Progenitor cell of endocrine pancreas (in vitro differentiated cells): ENCODE measurements around the gene ZBTB46. TPM values are rescaled to one million over a fixed set of nuclear protein-coding genes. Genes with fewer than 3 reads are reported as not detected.

ENCODE experiments used
- DNase-seq: peaks from one replicate; pipeline ENCODE4 v3.0.0; 2021; ENCODE audit warnings: low spot score; ENCODE audit not compliant: unreplicated experiment
- H3K27ac Mint-ChIP-seq: 2 replicates; pipeline ENCODE4 v1.8.0; 2021; ENCODE audit warnings: mild to moderate bottlenecking, moderate library complexity, mixed read lengths
- H3K27me3 Mint-ChIP-seq: 2 replicates; pipeline ENCODE4 v1.8.0; 2021; ENCODE audit warnings: mixed read lengths
- H3K36me3 Mint-ChIP-seq: 2 replicates; pipeline ENCODE4 v1.8.0; 2022; ENCODE audit warnings: mixed read lengths; ENCODE audit not compliant: insufficient read depth
- H3K4me1 Mint-ChIP-seq: 2 replicates; pipeline ENCODE4 v1.8.0; 2021; ENCODE audit warnings: low read depth, mixed read lengths
- H3K4me3 Mint-ChIP-seq: 2 replicates; pipeline ENCODE4 v1.8.0; 2021; ENCODE audit warnings: low read depth, mild to moderate bottlenecking, moderate library complexity, mixed read lengths
- H3K9me3 Mint-ChIP-seq: 2 replicates; pipeline ENCODE4 v1.8.0; 2021; ENCODE audit warnings: low read depth, mixed read lengths
- CTCF ChIP-seq: fragments of 200-600 bp; sonication (generic); IDR thresholded peaks from one replicate; pipeline ENCODE4 v1.5.0; 2021; ENCODE audit warnings: antibody characterized with exemption, mild to moderate bottlenecking; ENCODE audit not compliant: unreplicated experiment
- total RNA-seq: library from RNA; stranded (reverse); gene quantifications from 2 replicates; pipeline ENCODE4 v1.2.1, GENCODE V29; 2021

ZBTB46 gene
- total RNA-seq, 1 donor from 2014 or later, result 31.2 TPM

- peak overlapping the region; percentile 85 for H3K4me3 Mint-ChIP-seq
- DNase-seq, result peak; percentile 12
- peak overlapping the region; percentile 78 for H3K27ac Mint-ChIP-seq
- peaks cover 11% of the 10 kb centered on the region for H3K4me1 Mint-ChIP-seq
- H3K36me3 Mint-ChIP-seq, result peaks cover 22% of the 10 kb centered on the region
- H3K9me3 Mint-ChIP-seq, result peaks cover under 1% of the 10 kb centered on the region
- H3K27me3 Mint-ChIP-seq, result no peaks in the 10 kb centered on the region
- TF ChIP-seq CTCF, result peak; percentile 47
These were observed 124.1 kb downstream of the ZBTB46 start for GRCh38 chr20:63706852-63707557.

GRCh38 chr20:63706027-63706695 lies 124.9 kb downstream of the ZBTB46 start:
- TF ChIP-seq CTCF, result no peak
- H3K27ac Mint-ChIP-seq, result no peak overlapping the region
- peaks cover 11% of the 10 kb centered on the region for H3K4me1 Mint-ChIP-seq
- peak; percentile 9 for DNase-seq
- H3K36me3 Mint-ChIP-seq, result peaks cover 17% of the 10 kb centered on the region
- peak overlapping the region; percentile 85 for H3K4me3 Mint-ChIP-seq
- no peaks in the 10 kb centered on the region for H3K9me3 Mint-ChIP-seq
- H3K27me3 Mint-ChIP-seq, result no peaks in the 10 kb centered on the region

GRCh38 chr20:63705232-63706026 lies 125.6 kb downstream of the ZBTB46 start:
- Mint-ChIP-seq H3K9me3 (no peaks in the 10 kb centered on the region), H3K36me3 (peaks cover 10% of the 10 kb centered on the region), H3K27me3 (no peaks in the 10 kb centered on the region), H3K4me1 (peaks cover 10% of the 10 kb centered on the region), H3K27ac (no peak overlapping the region), H3K4me3 (peak overlapping the region; percentile 33)
- no peak for TF ChIP-seq CTCF
- DNase-seq, result no peak

- no peak overlapping the region for H3K27ac Mint-ChIP-seq
- TF ChIP-seq CTCF, result no peak
- H3K27me3 Mint-ChIP-seq, result no peaks in the 10 kb centered on the region
- peaks cover 8% of the 10 kb centered on the region for H3K36me3 Mint-ChIP-seq
- H3K4me3 Mint-ChIP-seq, result no peak overlapping the region
- H3K9me3 Mint-ChIP-seq, result no peaks in the 10 kb centered on the region
- DNase-seq, result no peak
- H3K4me1 Mint-ChIP-seq, result peaks cover 9% of the 10 kb centered on the region
These were observed 126.3 kb downstream of the ZBTB46 start for GRCh38 chr20:63704749-63705117.

DNA sequence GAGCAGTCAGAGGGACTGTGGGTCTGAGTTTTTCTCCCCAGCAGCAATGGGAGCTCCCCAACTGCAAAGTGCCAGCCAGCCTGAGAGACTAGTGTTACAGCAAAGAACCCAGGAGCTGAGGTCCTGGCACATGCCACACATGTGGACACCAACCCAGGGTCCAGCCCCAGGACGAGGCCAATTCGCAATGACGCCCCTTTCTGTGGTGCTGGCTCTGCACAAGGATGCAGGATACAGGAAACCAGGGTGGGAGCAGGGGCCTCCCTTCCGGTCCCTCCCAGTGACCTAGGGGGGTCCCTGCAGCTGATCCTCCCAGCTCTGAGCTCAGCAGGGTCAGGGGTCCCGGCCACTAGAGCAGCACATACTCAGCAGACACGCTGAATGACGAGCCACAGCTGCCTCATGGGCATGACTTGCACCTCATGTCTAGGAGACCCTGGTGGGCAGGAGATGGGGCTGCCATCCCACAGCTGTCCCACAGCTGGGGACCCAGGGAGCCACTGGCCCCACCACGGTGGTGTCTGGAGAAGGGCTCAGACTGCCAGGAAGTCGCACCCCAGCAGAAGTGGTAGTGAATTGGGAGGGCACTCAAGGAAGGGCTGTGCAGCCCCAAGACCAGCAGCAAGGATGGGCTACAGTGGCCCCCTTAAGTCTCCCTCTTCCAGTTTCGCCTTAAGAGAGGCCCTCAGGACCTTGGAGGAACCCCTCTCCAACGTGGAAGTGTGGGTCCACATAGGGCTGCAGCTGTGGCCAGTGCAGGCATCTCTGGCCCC lies 126.9 kb downstream of the ZBTB46 start:
- DNase-seq, result no peak
- Mint-ChIP-seq H3K27ac (no peak overlapping the region), H3K36me3 (peaks cover 8% of the 10 kb centered on the region), H3K9me3 (no peaks in the 10 kb centered on the region), H3K4me3 (no peak overlapping the region), H3K27me3 (no peaks in the 10 kb centered on the region), H3K4me1 (peaks cover 9% of the 10 kb centered on the region)
- TF ChIP-seq CTCF, result no peak
